Left ventricle myocardium inferior (tissue), 1 donor: ENCODE data around the gene UGT2B11. TPM values are rescaled to one million over a fixed set of nuclear protein-coding genes. Genes with fewer than 3 reads are reported as not detected.
"Not testable (repeated sequence)": the region's sequence is repeated elsewhere in the genome, so short reads cannot be mapped to it uniquely, and the experiment has no call there.

Source experiments
- DNase-seq: peaks from one replicate; pipeline ENCODE4 v3.0.0-alpha.2; 2020
- H3K27ac ChIP-seq: fragments of 200-600 bp; replicated peaks from 2 replicates; pipeline ENCODE4 v1.8.0; 2021
- H3K27me3 ChIP-seq: fragments of 200-600 bp; 2 replicates; pipeline ENCODE4 v1.8.0; 2021; ENCODE audit warnings: low read depth
- H3K36me3 ChIP-seq: fragments of 200-600 bp; 2 replicates; pipeline ENCODE4 v1.8.0; 2021
- H3K4me1 ChIP-seq: fragments of 200-600 bp; 2 replicates; pipeline ENCODE4 v1.8.0; 2021
- H3K4me3 ChIP-seq: fragments of 200-600 bp; 2 replicates; pipeline ENCODE4 v1.8.0; 2021; ENCODE audit warnings: mild to moderate bottlenecking, moderate library complexity
- H3K9me3 ChIP-seq: fragments of 200-600 bp; replicated peaks from 2 replicates; pipeline ENCODE4 v1.8.0; 2021
- CTCF ChIP-seq: fragments of 200-600 bp; IDR thresholded peaks from 2 replicates; pipeline ENCODE4 v1.8.0; 2021; ENCODE audit warnings: antibody characterized with exemption, mild to moderate bottlenecking, borderline replicate concordance
- intact Hi-C: fragments of 100-400 bp; cut with micrococcal nuclease; formaldehyde crosslinking; loops from one replicate; pipeline ENCODE4 v1.11.0; 2022
- total RNA-seq: library from RNA; stranded (reverse); fragmentation: NEBNext Ultra II Directional; extraction: Animal tissue kit (Norgen Biotek cat#: 25700); gene quantifications from one replicate; pipeline ENCODE4 v1.2.1, GENCODE V29; 2021
- donor health status: DM: no; HTN: yes; CAD: no; lungs with severe emphysema.

UGT2B11 gene
- total RNA-seq, 1 donor from 2014 or later: not detected

GRCh38 chr4:69224891-69225290, 10.3 kb upstream of the UGT2B11 start:
- no peak for TF ChIP-seq CTCF
- no peaks in the 10 kb centered on the region for H3K4me1 ChIP-seq
- intact Hi-C loops: no loop called here

DNA sequence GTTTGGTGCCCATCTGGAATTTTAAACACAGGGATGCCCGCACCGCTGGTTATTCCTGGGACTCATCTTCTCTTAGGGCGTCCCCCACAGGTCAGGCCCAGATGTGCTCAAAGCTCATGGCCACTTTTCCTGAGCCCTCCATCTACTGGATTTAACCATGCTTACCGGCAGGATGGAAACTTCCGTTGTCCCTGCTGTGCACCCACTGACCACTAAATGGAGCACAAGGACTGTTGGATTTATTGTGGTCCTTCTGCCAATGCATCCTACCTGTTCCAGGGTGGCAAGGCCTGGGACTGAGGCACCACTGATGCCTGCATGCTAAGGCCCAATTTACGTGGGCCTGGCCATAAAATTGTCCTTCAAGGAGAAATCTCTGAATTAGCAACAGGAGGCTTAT, 8.7 kb upstream of the UGT2B11 start:
- DNase-seq, H3K27ac ChIP-seq, H3K9me3 ChIP-seq, H3K4me3 ChIP-seq, intact Hi-C loops, H3K27me3 ChIP-seq, H3K36me3 ChIP-seq, H3K4me1 ChIP-seq: not testable (repeated sequence)

More at GRCh38 chr4:69224891-69225290, 10.3 kb upstream of the UGT2B11 start:
- H3K4me3 ChIP-seq: no peak overlapping the region
- H3K36me3 ChIP-seq: no peaks in the 10 kb centered on the region
- DNase-seq: no peak
- no peaks in the 10 kb centered on the region for H3K9me3 ChIP-seq
- H3K27ac ChIP-seq: no peak overlapping the region
- H3K27me3 ChIP-seq: no peaks in the 10 kb centered on the region

GRCh38 chr4:69218491-69218890, 3.9 kb upstream of the UGT2B11 start:
- H3K4me3 ChIP-seq, H3K4me1 ChIP-seq, H3K36me3 ChIP-seq, DNase-seq, H3K27me3 ChIP-seq, H3K27ac ChIP-seq, H3K9me3 ChIP-seq, intact Hi-C loops: not testable (repeated sequence)

DNA sequence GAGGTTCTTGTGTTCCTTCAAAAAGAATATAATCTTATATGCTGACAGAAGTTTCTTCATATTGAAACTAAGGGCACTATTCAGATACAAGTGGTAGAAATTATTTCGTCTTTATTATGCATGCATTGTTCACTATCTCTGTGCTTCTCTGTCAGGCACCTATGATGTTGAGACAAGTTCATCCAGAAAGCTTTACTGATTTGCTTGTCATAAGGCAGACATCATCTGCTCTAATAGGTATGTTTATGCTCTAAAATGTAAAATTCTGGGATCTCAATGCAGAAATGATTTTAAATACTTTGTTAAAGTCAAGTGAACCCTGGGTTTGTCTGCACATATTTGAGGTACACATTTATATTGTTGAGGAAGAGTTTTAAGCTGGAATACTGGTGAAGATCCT, 3.6 kb downstream of the UGT2B11 start:
- Histone ChIP-seq H3K4me3 (no peak overlapping the region), H3K27me3 (no peaks in the 10 kb centered on the region), H3K27ac (no peak overlapping the region), H3K36me3 (no peaks in the 10 kb centered on the region), H3K4me1 (no peaks in the 10 kb centered on the region), H3K9me3 (no peaks in the 10 kb centered on the region)
- intact Hi-C loops: no loop called here
- no peak for DNase-seq
- TF ChIP-seq CTCF: no peak

DNA sequence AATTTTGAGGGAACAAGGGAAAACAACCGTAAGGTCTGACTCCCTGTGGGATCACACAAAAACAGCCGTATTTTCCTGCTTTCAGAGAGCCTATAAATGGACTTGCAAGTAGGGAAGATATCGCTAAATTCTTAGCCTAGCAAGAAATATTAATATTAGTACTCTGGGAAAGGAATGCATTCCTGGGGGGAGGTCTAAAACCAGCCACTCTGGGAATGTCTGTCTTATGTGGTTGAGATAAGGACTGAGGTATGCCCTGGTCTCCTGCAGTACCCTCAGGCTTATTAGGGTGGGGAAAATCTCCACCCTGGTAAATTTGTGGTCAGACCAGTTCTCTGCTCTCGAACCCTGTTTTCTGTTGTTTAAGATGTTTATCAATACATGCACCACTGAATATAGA, 16.0 kb downstream of the UGT2B11 start:
- H3K4me1 ChIP-seq, H3K9me3 ChIP-seq, DNase-seq, H3K27me3 ChIP-seq, H3K4me3 ChIP-seq, H3K36me3 ChIP-seq, intact Hi-C loops, H3K27ac ChIP-seq: not testable (repeated sequence)

- TF ChIP-seq CTCF: no peak
- no peaks in the 10 kb centered on the region for H3K36me3 ChIP-seq
- H3K4me1 ChIP-seq: no peaks in the 10 kb centered on the region
- peaks cover 10% of the 10 kb centered on the region for H3K9me3 ChIP-seq
- H3K4me3 ChIP-seq: no peak overlapping the region
- intact Hi-C loops: no loop called here
- no peaks in the 10 kb centered on the region for H3K27me3 ChIP-seq
- no peak for DNase-seq
- H3K27ac ChIP-seq: no peak overlapping the region
Observed at GRCh38 chr4:69196209-69196965, 18.2 kb downstream of the UGT2B11 start.

- no peak for DNase-seq
- no peaks in the 10 kb centered on the region for H3K36me3 ChIP-seq
- H3K4me3 ChIP-seq: no peak overlapping the region
- H3K27ac ChIP-seq: no peak overlapping the region
- peaks cover 10% of the 10 kb centered on the region for H3K9me3 ChIP-seq
- H3K4me1 ChIP-seq: no peaks in the 10 kb centered on the region
- no peaks in the 10 kb centered on the region for H3K27me3 ChIP-seq
- no peak for TF ChIP-seq CTCF
- intact Hi-C loops: no loop called here
Observed at GRCh38 chr4:69194166-69194565, 20.4 kb downstream of the UGT2B11 start.

DNA sequence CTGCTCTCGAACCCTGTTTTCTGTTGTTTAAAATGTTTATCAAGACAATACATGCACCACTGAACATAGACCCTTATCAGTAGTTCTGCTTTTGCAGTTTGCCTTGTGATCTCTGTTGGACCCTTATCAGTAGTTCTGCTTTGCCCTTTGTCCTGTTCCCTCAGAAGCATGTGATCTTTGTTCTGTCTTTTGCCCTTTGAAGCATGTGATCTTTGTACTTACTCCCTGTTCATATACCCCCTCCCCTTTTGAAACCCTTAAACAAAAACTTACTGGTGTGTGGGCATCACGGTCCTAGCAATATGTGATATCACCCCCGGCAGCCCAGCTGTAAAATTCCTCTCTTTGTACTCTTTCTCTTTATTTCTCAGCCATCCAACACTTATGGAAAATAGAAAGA, 22.6 kb downstream of the UGT2B11 start:
- intact Hi-C loops, H3K36me3 ChIP-seq, H3K9me3 ChIP-seq, DNase-seq, H3K4me3 ChIP-seq, H3K4me1 ChIP-seq, H3K27ac ChIP-seq, H3K27me3 ChIP-seq: not testable (repeated sequence)

GRCh38 chr4:69190621-69191020, 23.9 kb downstream of the UGT2B11 start:
- DNase-seq, H3K27me3 ChIP-seq, H3K27ac ChIP-seq, H3K4me1 ChIP-seq, H3K36me3 ChIP-seq, H3K4me3 ChIP-seq, H3K9me3 ChIP-seq, intact Hi-C loops: not testable (repeated sequence)

DNA sequence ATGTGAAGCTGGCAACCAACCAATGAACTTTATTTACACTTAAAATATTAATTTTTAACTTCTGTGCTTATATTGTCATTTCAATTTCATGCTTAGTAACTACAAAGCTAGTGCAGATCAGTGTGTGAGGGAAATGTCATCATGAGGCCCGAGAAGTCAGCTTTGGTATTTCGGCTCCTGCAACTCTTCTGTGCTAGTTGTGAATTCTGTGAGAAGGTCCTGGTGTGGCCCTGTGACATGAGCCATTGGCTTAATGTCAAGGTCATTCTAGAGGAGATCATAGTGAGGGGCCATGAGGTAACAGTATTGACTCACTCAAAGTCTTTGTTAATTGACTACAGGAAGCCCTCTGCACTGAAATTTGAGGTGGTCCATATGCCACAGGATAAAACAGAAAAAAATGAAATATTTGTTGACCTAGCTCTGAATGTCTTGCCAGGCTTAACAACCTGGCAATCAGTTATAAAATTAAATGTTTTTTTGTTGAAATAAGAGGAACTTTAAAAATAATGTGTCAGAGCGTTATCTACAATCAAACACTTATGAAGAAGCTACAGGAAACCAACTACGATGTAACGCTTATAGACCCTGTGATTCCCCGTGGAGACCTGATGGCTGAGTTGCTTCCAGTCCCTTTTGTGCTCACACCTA, 32.9 kb downstream of the UGT2B11 start:
- intact Hi-C loops, H3K27ac ChIP-seq, H3K27me3 ChIP-seq, H3K4me3 ChIP-seq, H3K4me1 ChIP-seq, DNase-seq, H3K36me3 ChIP-seq: not testable (repeated sequence)
- H3K9me3 ChIP-seq: peaks cover 10% of the 10 kb centered on the region
